IPS-18a (cell line): Measurements from ENCODE around the gene PDCL2.
A peak's percentile ranks its signal among the peaks of the same experiment; 100 is the strongest.
"Not testable (repeated sequence)": the region's sequence is repeated elsewhere in the genome, so short reads cannot be mapped to it uniquely, and the experiment has no call there.

Source experiments
- H3K27ac ChIP-seq: one replicate; pipeline ENCODE4 v1.5.1; 2013; ENCODE audit warnings: low read length
- H3K27me3 ChIP-seq: one replicate; pipeline ENCODE4 v1.6.1; 2013; ENCODE audit warnings: mild to moderate bottlenecking, low read length; ENCODE audit not compliant: control insufficient read depth, insufficient read depth
- H3K36me3 ChIP-seq: one replicate; pipeline ENCODE4 v1.6.1; 2013; ENCODE audit warnings: low read depth, low read length; ENCODE audit not compliant: control insufficient read depth
- H3K4me1 ChIP-seq: one replicate; pipeline ENCODE4 v1.6.1; 2013; ENCODE audit warnings: low read depth, low read length; ENCODE audit not compliant: control insufficient read depth
- H3K4me3 ChIP-seq: one replicate; pipeline ENCODE4 v1.5.1; 2013; ENCODE audit warnings: low read length
- H3K9ac ChIP-seq: one replicate; pipeline ENCODE4 v1.6.1; 2013; ENCODE audit warnings: mild to moderate bottlenecking, low read length, moderate library complexity
- H3K9me3 ChIP-seq: one replicate; pipeline ENCODE4 v1.6.1; 2013; ENCODE audit warnings: low read depth, low read length; ENCODE audit not compliant: control insufficient read depth

PDCL2 gene

GRCh38 chr4:55592014-55592413 lies at the start of gene PDCL2:
Gene PDCL2 (minus strand): TSS chr4:55592245. CDS start chr4:55592109, 136 bp downstream.
- no peaks in the 10 kb centered on the region for H3K27me3 ChIP-seq
- H3K4me3 ChIP-seq = no peak within 1 kb of the TSS
- no peaks in the 10 kb centered on the region for H3K4me1 ChIP-seq
- H3K9me3 ChIP-seq = no peaks in the 10 kb centered on the region
- H3K36me3 ChIP-seq = no peaks in the 10 kb centered on the region
- H3K9ac ChIP-seq = no peak within 1 kb of the TSS
- H3K27ac ChIP-seq = no peak within 1 kb of the TSS

- H3K4me1 ChIP-seq = peaks cover 36% of the 10 kb centered on the region
- peak overlapping the region; percentile 79 for H3K4me3 ChIP-seq
- H3K36me3 ChIP-seq = no peaks in the 10 kb centered on the region
- peak overlapping the region; percentile 11 for H3K9ac ChIP-seq
- H3K27ac ChIP-seq = peak overlapping the region; percentile 9
- peaks cover 36% of the 10 kb centered on the region for H3K27me3 ChIP-seq
- no peaks in the 10 kb centered on the region for H3K9me3 ChIP-seq
Observed at GRCh38 chr4:55637272-55637820, 45.3 kb upstream of the PDCL2 start.

- Histone ChIP-seq H3K27ac (no peak overlapping the region), H3K4me3 (peak overlapping the region; percentile 79), H3K4me1 (peaks cover 41% of the 10 kb centered on the region), H3K9me3 (no peaks in the 10 kb centered on the region), H3K9ac (peak overlapping the region; percentile 41), H3K36me3 (no peaks in the 10 kb centered on the region), H3K27me3 (peaks cover 36% of the 10 kb centered on the region)
Observed at GRCh38 chr4:55636656-55636999, 44.6 kb upstream of the PDCL2 start.

- H3K9ac ChIP-seq = peak within 1 kb of the TSS; percentile 41
- H3K27ac ChIP-seq = no peak within 1 kb of the TSS
- H3K9me3 ChIP-seq = no peaks in the 10 kb centered on the region
- peak within 1 kb of the TSS; percentile 79 for H3K4me3 ChIP-seq
- no peaks in the 10 kb centered on the region for H3K36me3 ChIP-seq
- H3K27me3 ChIP-seq = peaks cover 36% of the 10 kb centered on the region
- peaks cover 41% of the 10 kb centered on the region for H3K4me1 ChIP-seq
Observed at GRCh38 chr4:55635741-55636655, 44.0 kb upstream of the PDCL2 start, which contains the start of gene NMU. Gene NMU (minus strand): TSS chr4:55636298. CDS start chr4:55636192, 106 bp downstream.

- Histone ChIP-seq H3K27me3 (peaks cover 36% of the 10 kb centered on the region), H3K36me3 (no peaks in the 10 kb centered on the region), H3K9ac (peak overlapping the region; percentile 41), H3K4me1 (peaks cover 41% of the 10 kb centered on the region), H3K27ac (no peak overlapping the region), H3K4me3 (peak overlapping the region; percentile 79), H3K9me3 (no peaks in the 10 kb centered on the region)
Observed at GRCh38 chr4:55635282-55635681, 43.2 kb upstream of the PDCL2 start.

- H3K36me3 ChIP-seq = no peaks in the 10 kb centered on the region
- H3K27ac ChIP-seq = no peak overlapping the region
- peaks cover 36% of the 10 kb centered on the region for H3K27me3 ChIP-seq
- H3K4me3 ChIP-seq = peak overlapping the region; percentile 79
- peaks cover 41% of the 10 kb centered on the region for H3K4me1 ChIP-seq
- H3K9me3 ChIP-seq = no peaks in the 10 kb centered on the region
- no peak overlapping the region for H3K9ac ChIP-seq
Observed at GRCh38 chr4:55634417-55635128, 42.5 kb upstream of the PDCL2 start.

- peaks cover 41% of the 10 kb centered on the region for H3K4me1 ChIP-seq
Observed at GRCh38 chr4:55633903-55634302, 41.9 kb upstream of the PDCL2 start.

GRCh38 chr4:55625835-55626234 lies 33.8 kb upstream of the PDCL2 start:
- Histone ChIP-seq H3K4me3 (no peak overlapping the region), H3K4me1 (no peaks in the 10 kb centered on the region), H3K9ac (no peak overlapping the region), H3K27me3 (no peaks in the 10 kb centered on the region), H3K27ac (no peak overlapping the region), H3K9me3 (no peaks in the 10 kb centered on the region), H3K36me3 (no peaks in the 10 kb centered on the region)

More at GRCh38 chr4:55633903-55634302, 41.9 kb upstream of the PDCL2 start:
- H3K27ac ChIP-seq = no peak overlapping the region
- H3K4me3 ChIP-seq = peak overlapping the region; percentile 7
- no peaks in the 10 kb centered on the region for H3K36me3 ChIP-seq
- H3K9ac ChIP-seq = no peak overlapping the region
- peaks cover 36% of the 10 kb centered on the region for H3K27me3 ChIP-seq
- H3K9me3 ChIP-seq = no peaks in the 10 kb centered on the region

- H3K36me3 ChIP-seq, H3K27ac ChIP-seq, H3K27me3 ChIP-seq, H3K4me3 ChIP-seq, H3K4me1 ChIP-seq, H3K9me3 ChIP-seq, H3K9ac ChIP-seq: not testable (repeated sequence)
Observed at GRCh38 chr4:55624063-55624462, 32.0 kb upstream of the PDCL2 start.

GRCh38 chr4:55618546-55619143 lies 26.6 kb upstream of the PDCL2 start:
- H3K4me3 ChIP-seq = no peak overlapping the region
- no peaks in the 10 kb centered on the region for H3K4me1 ChIP-seq
- H3K9ac ChIP-seq = no peak overlapping the region
- H3K9me3 ChIP-seq = no peaks in the 10 kb centered on the region
- H3K27me3 ChIP-seq = no peaks in the 10 kb centered on the region
- H3K36me3 ChIP-seq = no peaks in the 10 kb centered on the region
- no peak overlapping the region for H3K27ac ChIP-seq

- no peak overlapping the region for H3K4me3 ChIP-seq
- no peaks in the 10 kb centered on the region for H3K9me3 ChIP-seq
- no peaks in the 10 kb centered on the region for H3K36me3 ChIP-seq
- no peak overlapping the region for H3K9ac ChIP-seq
- H3K4me1 ChIP-seq = no peaks in the 10 kb centered on the region
- H3K27me3 ChIP-seq = no peaks in the 10 kb centered on the region
- no peak overlapping the region for H3K27ac ChIP-seq
Observed at GRCh38 chr4:55617587-55618197, 25.6 kb upstream of the PDCL2 start.
